ENCODE results near the gene ZNF578.
"Not testable (repeated sequence)": the region's sequence is repeated elsewhere in the genome, so short reads cannot be mapped to it uniquely, and the experiment has no call there.

ZNF578 gene

GRCh38 chr19:52500474-52500873 is 47.1 kb downstream of the ZNF578 start:
- in situ Hi-C loops (cut with MboI; ENCODE audit: low pct_unique_long_range_greater_than_20kb, low sequenced_read_pairs); DNase-seq: not testable (repeated sequence)

GRCh38 chr19:52500991-52501390 is 47.6 kb downstream of the ZNF578 start:
- DNase-seq; in situ Hi-C loops (cut with MboI; ENCODE audit: low pct_unique_long_range_greater_than_20kb, low sequenced_read_pairs): not testable (repeated sequence)

GRCh38 chr19:52507266-52507665 is 53.9 kb downstream of the ZNF578 start:
- in situ Hi-C loops (cut with MboI; ENCODE audit: low pct_unique_long_range_greater_than_20kb, low sequenced_read_pairs): no loop called here
- no peak for DNase-seq

- in situ Hi-C loops (cut with MboI; ENCODE audit: low pct_unique_long_range_greater_than_20kb, low sequenced_read_pairs): loop anchor here (5.0 kb wide), 1 partner anchor 331 kb away; no protein-coding TSS in a partner anchor
Observed at GRCh38 chr19:52516191-52516590, 62.8 kb downstream of the ZNF578 start.

GRCh38 chr19:52518646-52519045 is 65.3 kb downstream of the ZNF578 start:
- no peak for DNase-seq
- in situ Hi-C loops (cut with MboI; ENCODE audit: low pct_unique_long_range_greater_than_20kb, low sequenced_read_pairs): loop anchor here (5.0 kb wide), 1 partner anchor 329 kb away; no protein-coding TSS in a partner anchor

More at GRCh38 chr19:52516191-52516590, 62.8 kb downstream of the ZNF578 start:
- DNase-seq: no peak

GRCh38 chr19:52519175-52519574 is 65.8 kb downstream of the ZNF578 start:
- in situ Hi-C loops (cut with MboI; ENCODE audit: low pct_unique_long_range_greater_than_20kb, low sequenced_read_pairs): loop anchor here (5.0 kb wide), 1 partner anchor 328 kb away; no protein-coding TSS in a partner anchor

GRCh38 chr19:52520013-52520412 is 66.7 kb downstream of the ZNF578 start:
- in situ Hi-C loops (cut with MboI; ENCODE audit: low pct_unique_long_range_greater_than_20kb, low sequenced_read_pairs): no loop called here
- no peak for DNase-seq

More at GRCh38 chr19:52519175-52519574, 65.8 kb downstream of the ZNF578 start:
- not testable (repeated sequence) for DNase-seq

- DNase-seq: no peak
- in situ Hi-C loops (cut with MboI; ENCODE audit: low pct_unique_long_range_greater_than_20kb, low sequenced_read_pairs): no loop called here
Observed at GRCh38 chr19:52522551-52522950, 69.2 kb downstream of the ZNF578 start.

GRCh38 chr19:52524086-52524485 is 70.7 kb downstream of the ZNF578 start:
- in situ Hi-C loops (cut with MboI; ENCODE audit: low pct_unique_long_range_greater_than_20kb, low sequenced_read_pairs): no loop called here
- no peak for DNase-seq

GRCh38 chr19:52527134-52527955 is 74.0 kb downstream of the ZNF578 start, which contains the start of gene ZNF808:
Gene ZNF808, plus strand, starts transcription at chr19:52527668. Its CDS starts 15,617 bp downstream, at chr19:52543285.
- DNase-seq: peak; percentile 94
- in situ Hi-C loops (cut with MboI; ENCODE audit: low pct_unique_long_range_greater_than_20kb, low sequenced_read_pairs): no loop called here

- in situ Hi-C loops (cut with MboI; ENCODE audit: low pct_unique_long_range_greater_than_20kb, low sequenced_read_pairs): no loop called here
- no peak for DNase-seq
Observed at GRCh38 chr19:52527956-52528351, 74.6 kb downstream of the ZNF578 start.

- no peak for DNase-seq
- in situ Hi-C loops (cut with MboI; ENCODE audit: low pct_unique_long_range_greater_than_20kb, low sequenced_read_pairs): no loop called here
Observed at GRCh38 chr19:52532480-52532879, 79.1 kb downstream of the ZNF578 start.

- DNase-seq: no peak
- in situ Hi-C loops (cut with MboI; ENCODE audit: low pct_unique_long_range_greater_than_20kb, low sequenced_read_pairs): no loop called here
Observed at GRCh38 chr19:52533901-52534300, 80.5 kb downstream of the ZNF578 start.

- DNase-seq; in situ Hi-C loops (cut with MboI; ENCODE audit: low pct_unique_long_range_greater_than_20kb, low sequenced_read_pairs): not testable (repeated sequence)
Observed at GRCh38 chr19:52535385-52535770, 82.0 kb downstream of the ZNF578 start.

- DNase-seq: no peak
- in situ Hi-C loops (cut with MboI; ENCODE audit: low pct_unique_long_range_greater_than_20kb, low sequenced_read_pairs): no loop called here
Observed at GRCh38 chr19:52535771-52536447, 82.6 kb downstream of the ZNF578 start.

- in situ Hi-C loops (cut with MboI; ENCODE audit: low pct_unique_long_range_greater_than_20kb, low sequenced_read_pairs): no loop called here
- DNase-seq: no peak
Observed at GRCh38 chr19:52536448-52536800, 83.1 kb downstream of the ZNF578 start.

GRCh38 chr19:52538815-52539214 is 85.5 kb downstream of the ZNF578 start:
- in situ Hi-C loops (cut with MboI; ENCODE audit: low pct_unique_long_range_greater_than_20kb, low sequenced_read_pairs); DNase-seq: not testable (repeated sequence)

- DNase-seq; in situ Hi-C loops (cut with MboI; ENCODE audit: low pct_unique_long_range_greater_than_20kb, low sequenced_read_pairs): not testable (repeated sequence)
Observed at GRCh38 chr19:52541176-52541575, 87.8 kb downstream of the ZNF578 start.

- in situ Hi-C loops (cut with MboI; ENCODE audit: low pct_unique_long_range_greater_than_20kb, low sequenced_read_pairs): no loop called here
- no peak for DNase-seq
Observed at GRCh38 chr19:52541608-52542007, 88.3 kb downstream of the ZNF578 start.

GRCh38 chr19:52542541-52542940 is 89.2 kb downstream of the ZNF578 start:
- DNase-seq; in situ Hi-C loops (cut with MboI; ENCODE audit: low pct_unique_long_range_greater_than_20kb, low sequenced_read_pairs): not testable (repeated sequence)
